IMR-90 (cell line): ENCODE data around the gene CACNA2D1. TPM values are rescaled to one million over a fixed set of nuclear protein-coding genes. Genes with fewer than 3 reads are reported as not detected.

Experiments
- ATAC-seq: fragments of 200-7000 bp; cut with Tn5 transposase; 2 replicates; pipeline ENCODE4 v1.9.1; 2020; ENCODE audit warnings: low read depth, mild to moderate bottlenecking, moderate library complexity
- BruUV-seq: library from RNA; stranded (reverse); fragments of 400-500 nt; replicated peaks from 2 replicates; lab custom pipeline; 2021; lab: Mats Ljungman, UMichigan
- CTCF ChIA-PET: fragments of 300-600 bp; formaldehyde crosslinking; extraction: SDS; loops from one replicate; lab custom pipeline; 2021; ENCODE audit warnings: antibody characterized with exemption; lab: Yijun Ruan, JAX
- POLR2A ChIA-PET: fragments of 300-600 bp; sonication (Branson Sonifier 250); formaldehyde crosslinking; loops from one replicate; lab custom pipeline; 2022; ENCODE audit warnings: antibody characterized with exemption; ENCODE audit not compliant: unreplicated experiment; lab: Charles Lee
- DNase-seq: peaks from one replicate; pipeline ENCODE4 v3.0.0; 2013
- H2AFZ ChIP-seq: replicated peaks from 2 replicates; pipeline ENCODE3; 2013; ENCODE audit warnings: low read length, mild to moderate bottlenecking; ENCODE audit not compliant: poor library complexity
- H2AK5ac ChIP-seq: 2 replicates; pipeline ENCODE4 v1.6.1; 2013; ENCODE audit warnings: low read depth, low read length, inconsistent platforms
- H2AK9ac ChIP-seq: replicated peaks from 2 replicates; pipeline ENCODE3; 2013; ENCODE audit warnings: mild to moderate bottlenecking, low read depth, low read length, moderate library complexity; ENCODE audit not compliant: poor library complexity
- H2BK120ac ChIP-seq: 2 replicates; pipeline ENCODE4 v1.6.1; 2013; ENCODE audit warnings: low read depth, low read length, inconsistent platforms
- H2BK15ac ChIP-seq: 3 replicates; pipeline ENCODE4 v1.6.1; 2013; ENCODE audit warnings: low read depth, low read length, inconsistent platforms
- H2BK20ac ChIP-seq: 2 replicates; pipeline ENCODE4 v1.6.1; 2013; ENCODE audit warnings: low read depth, mild to moderate bottlenecking, inconsistent platforms, low read length, moderate library complexity
- H2BK5ac ChIP-seq: 2 replicates; pipeline ENCODE4 v1.6.1; 2013; ENCODE audit warnings: mild to moderate bottlenecking, low read depth, low read length, inconsistent platforms; ENCODE audit not compliant: poor library complexity, severe bottlenecking
- H3K14ac ChIP-seq: replicated peaks from 2 replicates; pipeline ENCODE4 v1.6.1; 2013; ENCODE audit warnings: low read depth, low read length, inconsistent platforms
- H3K18ac ChIP-seq: 2 replicates; pipeline ENCODE4 v1.6.1; 2013; ENCODE audit warnings: low read depth, low read length, control low read depth
- H3K23ac ChIP-seq: 2 replicates; pipeline ENCODE4 v1.6.1; 2013; ENCODE audit warnings: low read depth, low read length, inconsistent platforms
- H3K27ac ChIP-seq: 2 replicates; pipeline ENCODE4 v1.5.1; 2013; ENCODE audit warnings: mild to moderate bottlenecking, control low read depth, low read length; ENCODE audit not compliant: insufficient read depth
- H3K27me3 ChIP-seq: 2 replicates; pipeline ENCODE4 v1.6.1; 2013; ENCODE audit warnings: low read length; ENCODE audit not compliant: control insufficient read depth, insufficient read depth
- H3K36me3 ChIP-seq: 2 replicates; pipeline ENCODE4 v1.6.1; 2013; ENCODE audit warnings: low read length, mixed read lengths; ENCODE audit not compliant: control insufficient read depth, insufficient read depth
- H3K4ac ChIP-seq: 2 replicates; pipeline ENCODE4 v1.6.1; 2013; ENCODE audit warnings: low read depth, low read length, inconsistent platforms
- H3K4me1 ChIP-seq: 2 replicates; pipeline ENCODE4 v1.6.1; 2013; ENCODE audit warnings: low read length, mixed read lengths; ENCODE audit not compliant: control insufficient read depth, insufficient read depth
- H3K4me2 ChIP-seq: 2 replicates; pipeline ENCODE4 v1.6.1; 2013; ENCODE audit warnings: low read depth, mild to moderate bottlenecking, control low read depth, low read length, moderate library complexity
- H3K4me3 ChIP-seq: 2 replicates; pipeline ENCODE4 v1.5.1; 2013; ENCODE audit warnings: low read depth, mild to moderate bottlenecking, control low read depth, low read length, moderate library complexity; ENCODE audit not compliant: insufficient read depth
- H3K56ac ChIP-seq: 2 replicates; pipeline ENCODE4 v1.6.1; 2013; ENCODE audit warnings: low read length, inconsistent platforms; ENCODE audit not compliant: insufficient read depth; ENCODE audit errors: extremely low read depth
- H3K79me1 ChIP-seq, 2 experiments: 2 replicates each; pipeline ENCODE4 v1.6.1; 2013; ENCODE audit warnings: low read length in 2 of 2, inconsistent platforms in 1 of 2, low read depth in 1 of 2
- H3K9ac ChIP-seq: 2 replicates; pipeline ENCODE4 v1.6.1; 2013; ENCODE audit warnings: low read depth, low read length, control low read depth
- H3K9me1 ChIP-seq: 2 replicates; pipeline ENCODE4 v1.6.1; 2013; ENCODE audit warnings: low read length, inconsistent platforms; ENCODE audit not compliant: insufficient read depth
- H3K9me3 ChIP-seq: 2 replicates; pipeline ENCODE4 v1.6.1; 2013; ENCODE audit warnings: low read length; ENCODE audit not compliant: control insufficient read depth, insufficient read depth
- H4K20me1 ChIP-seq: 2 replicates; pipeline ENCODE4 v1.6.1; 2013; ENCODE audit warnings: low read length, inconsistent platforms; ENCODE audit not compliant: insufficient read depth
- H4K5ac ChIP-seq: 2 replicates; pipeline ENCODE4 v1.6.1; 2013; ENCODE audit warnings: mild to moderate bottlenecking, low read depth, low read length, control low read depth
- H4K8ac ChIP-seq, 2 experiments: 2 replicates each; pipeline ENCODE4 v1.6.1; 2013; ENCODE audit warnings: low read depth in 2 of 2, low read length in 2 of 2, control low read depth in 1 of 2, inconsistent platforms in 1 of 2
- H4K91ac ChIP-seq: 2 replicates; pipeline ENCODE4 v1.6.1; 2013; ENCODE audit warnings: low read depth, low read length, inconsistent platforms; ENCODE audit not compliant: insufficient read depth
- BHLHE40 ChIP-seq: fragments of 150-350 bp; IDR thresholded peaks from 2 replicates; pipeline ENCODE4 v1.6.1; 2016; ENCODE audit warnings: mild to moderate bottlenecking, low read depth, low read length
- CEBPB ChIP-seq: IDR thresholded peaks from 2 replicates; pipeline ENCODE4 v1.6.1; 2012; ENCODE audit warnings: low read depth, low read length, improper control_type of control experiment
- CHD1 ChIP-seq: IDR thresholded peaks from 2 replicates; pipeline ENCODE4 v1.6.1; 2012; ENCODE audit warnings: low read depth, low read length, improper control_type of control experiment
- FOS ChIP-seq: fragments of 150-350 bp; IDR thresholded peaks from 2 replicates; pipeline ENCODE4 v1.6.1; 2016; ENCODE audit warnings: low read depth, low read length
- MAFK ChIP-seq: IDR thresholded peaks from 2 replicates; pipeline ENCODE4 v1.6.1; 2012; ENCODE audit warnings: low read depth, low read length, improper control_type of control experiment
- MAZ ChIP-seq: IDR thresholded peaks from 2 replicates; pipeline ENCODE4 v1.6.1; 2012; ENCODE audit warnings: low read depth, mild to moderate bottlenecking, low read length, improper control_type of control experiment, moderate library complexity, borderline replicate concordance
- MXI1 ChIP-seq: IDR thresholded peaks from 2 replicates; pipeline ENCODE4 v1.6.1; 2012; ENCODE audit warnings: low read depth, mild to moderate bottlenecking, low read length, moderate library complexity, borderline replicate concordance
- NFE2L2 ChIP-seq: fragments of 150-350 bp; IDR thresholded peaks from 2 replicates; pipeline ENCODE4 v1.6.1; 2016; ENCODE audit warnings: low read depth, mild to moderate bottlenecking, low read length
- POLR2A ChIP-seq: IDR thresholded peaks from 2 replicates; pipeline ENCODE4 v1.6.1; 2012; ENCODE audit warnings: mild to moderate bottlenecking, low read depth, low read length
- RAD21 ChIP-seq: IDR thresholded peaks from 2 replicates; pipeline ENCODE4 v1.6.1; 2012; ENCODE audit warnings: low read length, improper control_type of control experiment
- RCOR1 ChIP-seq: IDR thresholded peaks from 2 replicates; pipeline ENCODE4 v1.6.1; 2012; ENCODE audit warnings: mild to moderate bottlenecking, low read length, improper control_type of control experiment; ENCODE audit not compliant: insufficient replicate concordance
- SMC3 ChIP-seq: fragments of 150-350 bp; IDR thresholded peaks from 2 replicates; pipeline ENCODE4 v1.6.1; 2016; ENCODE audit warnings: low read depth, mild to moderate bottlenecking, antibody characterized with exemption, low read length, moderate library complexity
- WGBS, 2 experiments: methylation state at CpG; one replicate each; pipeline versions ENCODE4 v1.1.5 to v1.1.7; 2013; ENCODE audit warnings: missing lambda C conversion rate in 2 of 2; ENCODE audit not compliant: insufficient read length in 1 of 2; ENCODE audit errors: extremely low coverage in 2 of 2; 5-methylcytosine and 5-hydroxymethylcytosine counted together
- dilution Hi-C: fragments of 300-500 bp; cut with HindIII; formaldehyde crosslinking; loops from one replicate; pipeline ENCODE4 v1.14.3; 2018; ENCODE audit warnings: low sequenced_read_pairs; ENCODE audit not compliant: unreplicated experiment
- in situ Hi-C: fragments of 300-500 bp; cut with MboI; formaldehyde crosslinking; loops from 3 replicates; pipeline ENCODE4 v1.14.3; 2019; ENCODE audit warnings: low sequenced_read_pairs, inconsistent platforms, mixed read lengths
- intact Hi-C: fragments of 100-400 bp; cut with micrococcal nuclease; formaldehyde crosslinking; loops from 2 replicates; pipeline ENCODE4 v1.10.0; 2022
- polyA plus RNA-seq, 3 experiments: library from polyadenylated mRNA; depleted of rRNA; stranded (reverse); fragments of >200 nt; gene quantifications; 2 replicates each; pipeline ENCODE4 v1.2.3, GENCODE V29; 2012; ENCODE audit warnings: low replicate concordance in 1 of 3
- total RNA-seq: library from RNA; depleted of rRNA; stranded (reverse); fragments of >200 nt; gene quantifications from 2 replicates; pipeline ENCODE4 v1.2.3, GENCODE V29; 2012
- TF ChIP-seq, protein P1 (sequence below): fragments of 150-350 bp; IDR thresholded peaks from 2 replicates; pipeline ENCODE4 v1.6.1; 2016; ENCODE audit warnings: low read depth, mild to moderate bottlenecking, low read length, moderate library complexity, borderline replicate concordance
- TF ChIP-seq, protein P2 (sequence below): fragments of 150-350 bp; IDR thresholded peaks from 2 replicates; pipeline ENCODE4 v1.6.1; 2017; ENCODE audit warnings: mild to moderate bottlenecking, antibody characterized with exemption, low read length, low read depth
- TF ChIP-seq, protein P3 (sequence below): conservative IDR thresholded peaks from 2 replicates; pipeline ENCODE4 v1.5.1; 2012; ENCODE audit warnings: mild to moderate bottlenecking, low read depth, low read length, improper control_type of control experiment

The CACNA2D1 gene
- total and polyA plus RNA-seq, 2 of the 4 experiments (the other 2 are of a cell fraction), result 5.8 to 21.9 TPM

DNA sequence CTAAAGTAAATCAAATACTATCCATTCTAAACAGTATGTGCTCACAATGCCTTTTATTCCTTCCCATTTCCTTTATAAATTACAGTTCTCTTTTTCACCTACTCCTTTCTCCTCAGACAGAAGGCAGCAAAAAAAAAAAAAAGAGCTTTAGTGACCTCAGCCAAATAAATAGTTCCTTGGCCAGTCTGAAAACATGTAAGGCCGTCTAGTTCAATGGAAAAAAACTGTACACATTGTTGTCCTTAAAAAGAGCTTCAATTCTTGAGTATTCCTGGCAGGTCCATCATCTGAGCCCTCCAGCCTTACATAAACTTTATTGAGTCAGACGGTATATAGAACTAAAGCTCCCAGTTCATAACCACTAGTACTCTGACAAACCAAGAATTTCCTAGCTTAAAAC lies 185.4 kb downstream of the CACNA2D1 start:
- Histone ChIP-seq H3K4ac (no peak overlapping the region), H4K8ac (no peak overlapping the region), H2AFZ (no peak overlapping the region), H3K4me1 (no peaks in the 10 kb centered on the region), H3K9me3 (no peaks in the 10 kb centered on the region), H3K27me3 (no peaks in the 10 kb centered on the region), H2BK5ac (no peak overlapping the region), H2AK5ac (no peak overlapping the region), H2BK120ac (no peak overlapping the region), H2BK15ac (no peak overlapping the region), H3K18ac (no peak overlapping the region), H4K20me1 (no peaks in the 10 kb centered on the region), H3K23ac (no peak overlapping the region), H4K91ac (no peak overlapping the region), H3K56ac (no peak overlapping the region), H3K14ac (no peak overlapping the region), H4K5ac (no peak overlapping the region), H2AK9ac (no peak overlapping the region), H3K27ac (no peak overlapping the region), H3K4me2 (no peak overlapping the region), H3K36me3 (no peaks in the 10 kb centered on the region), H3K9me1 (no peaks in the 10 kb centered on the region), H3K4me3 (no peak overlapping the region), H3K9ac (no peak overlapping the region), H2BK20ac (no peak overlapping the region), H3K79me1 (peaks cover 0 to 4% of the 10 kb centered on the region in 2 experiments; a peak in 1 of 4 replicates)
- DNase-seq (peak; percentile 10), ATAC-seq (no peak)
- no TSS peak for BruUV-seq
- dilution Hi-C loops, result no loop called here
- in situ Hi-C loops, result no loop called here
- no CpG with 5 or more reads among the region's 2 CpGs for WGBS, 2 experiments
- ChIA-PET CTCF (interaction anchor here (0.6 to 0.7 kb wide), 2 partner anchors 76 to 121 kb away, joined by 3 read pairs; no protein-coding TSS in a partner anchor), POLR2A (no interaction called here)
- intact Hi-C loops, result no loop called here
- TF ChIP-seq MAZ, result no peak
- TF ChIP-seq, protein P1, sequence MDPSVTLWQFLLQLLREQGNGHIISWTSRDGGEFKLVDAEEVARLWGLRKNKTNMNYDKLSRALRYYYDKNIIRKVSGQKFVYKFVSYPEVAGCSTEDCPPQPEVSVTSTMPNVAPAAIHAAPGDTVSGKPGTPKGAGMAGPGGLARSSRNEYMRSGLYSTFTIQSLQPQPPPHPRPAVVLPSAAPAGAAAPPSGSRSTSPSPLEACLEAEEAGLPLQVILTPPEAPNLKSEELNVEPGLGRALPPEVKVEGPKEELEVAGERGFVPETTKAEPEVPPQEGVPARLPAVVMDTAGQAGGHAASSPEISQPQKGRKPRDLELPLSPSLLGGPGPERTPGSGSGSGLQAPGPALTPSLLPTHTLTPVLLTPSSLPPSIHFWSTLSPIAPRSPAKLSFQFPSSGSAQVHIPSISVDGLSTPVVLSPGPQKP, result no peak
- no peak for TF ChIP-seq BHLHE40
- TF ChIP-seq SMC3, result no peak
- no peak for TF ChIP-seq RAD21
- TF ChIP-seq NFE2L2, result no peak
- TF ChIP-seq MAFK, result no peak
- TF ChIP-seq, protein P2, sequence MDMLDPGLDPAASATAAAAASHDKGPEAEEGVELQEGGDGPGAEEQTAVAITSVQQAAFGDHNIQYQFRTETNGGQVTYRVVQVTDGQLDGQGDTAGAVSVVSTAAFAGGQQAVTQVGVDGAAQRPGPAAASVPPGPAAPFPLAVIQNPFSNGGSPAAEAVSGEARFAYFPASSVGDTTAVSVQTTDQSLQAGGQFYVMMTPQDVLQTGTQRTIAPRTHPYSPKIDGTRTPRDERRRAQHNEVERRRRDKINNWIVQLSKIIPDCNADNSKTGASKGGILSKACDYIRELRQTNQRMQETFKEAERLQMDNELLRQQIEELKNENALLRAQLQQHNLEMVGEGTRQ, result no peak
- TF ChIP-seq CHD1, result no peak
- TF ChIP-seq RCOR1, result no peak
- no peak for TF ChIP-seq CEBPB
- no peak for TF ChIP-seq POLR2A
- TF ChIP-seq, protein P3, sequence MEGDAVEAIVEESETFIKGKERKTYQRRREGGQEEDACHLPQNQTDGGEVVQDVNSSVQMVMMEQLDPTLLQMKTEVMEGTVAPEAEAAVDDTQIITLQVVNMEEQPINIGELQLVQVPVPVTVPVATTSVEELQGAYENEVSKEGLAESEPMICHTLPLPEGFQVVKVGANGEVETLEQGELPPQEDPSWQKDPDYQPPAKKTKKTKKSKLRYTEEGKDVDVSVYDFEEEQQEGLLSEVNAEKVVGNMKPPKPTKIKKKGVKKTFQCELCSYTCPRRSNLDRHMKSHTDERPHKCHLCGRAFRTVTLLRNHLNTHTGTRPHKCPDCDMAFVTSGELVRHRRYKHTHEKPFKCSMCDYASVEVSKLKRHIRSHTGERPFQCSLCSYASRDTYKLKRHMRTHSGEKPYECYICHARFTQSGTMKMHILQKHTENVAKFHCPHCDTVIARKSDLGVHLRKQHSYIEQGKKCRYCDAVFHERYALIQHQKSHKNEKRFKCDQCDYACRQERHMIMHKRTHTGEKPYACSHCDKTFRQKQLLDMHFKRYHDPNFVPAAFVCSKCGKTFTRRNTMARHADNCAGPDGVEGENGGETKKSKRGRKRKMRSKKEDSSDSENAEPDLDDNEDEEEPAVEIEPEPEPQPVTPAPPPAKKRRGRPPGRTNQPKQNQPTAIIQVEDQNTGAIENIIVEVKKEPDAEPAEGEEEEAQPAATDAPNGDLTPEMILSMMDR, result no peak
- no peak for TF ChIP-seq MXI1
- no peak for TF ChIP-seq FOS
